Hepatocyte (in vitro differentiated cells): ENCODE measurements around the gene KIAA0040. TPM values are rescaled to one million over a fixed set of nuclear protein-coding genes. Genes with fewer than 3 reads are reported as not detected.

Source experiments
- DNase-seq: peaks from one replicate; pipeline ENCODE4 v3.0.0-alpha.2; 2016; ENCODE audit warnings: low spot score
- H2AFZ ChIP-seq: fragments of 200-600 bp; sonication (generic); 2 replicates; pipeline ENCODE4 v1.6.0; 2016; ENCODE audit warnings: antibody characterized with exemption, mild to moderate bottlenecking
- H3K27ac ChIP-seq: fragments of 200-600 bp; sonication (generic); 2 replicates; pipeline ENCODE4 v1.5.1; 2016; ENCODE audit warnings: mild to moderate bottlenecking
- H3K27me3 ChIP-seq: fragments of 200-600 bp; sonication (generic); 2 replicates; pipeline ENCODE4 v1.6.1; 2016
- H3K36me3 ChIP-seq: fragments of 200-600 bp; sonication (generic); replicated peaks from 2 replicates; pipeline ENCODE4 v1.5.1; 2016; ENCODE audit warnings: low read depth; ENCODE audit not compliant: insufficient read depth
- H3K4me1 ChIP-seq: fragments of 200-600 bp; sonication (generic); 2 replicates; pipeline ENCODE4 v1.5.1; 2016; ENCODE audit warnings: mild to moderate bottlenecking, moderate library complexity; ENCODE audit not compliant: insufficient read depth
- H3K4me2 ChIP-seq: fragments of 200-600 bp; sonication (generic); 2 replicates; pipeline ENCODE4 v1.6.0; 2016
- H3K4me3 ChIP-seq: fragments of 200-600 bp; sonication (generic); 2 replicates; pipeline ENCODE4 v1.5.1; 2016; ENCODE audit warnings: mild to moderate bottlenecking
- H3K79me2 ChIP-seq: fragments of 200-600 bp; sonication (generic); 2 replicates; pipeline ENCODE4 v1.6.0; 2017; ENCODE audit warnings: mild to moderate bottlenecking
- H3K9me2 ChIP-seq: fragments of 200-600 bp; sonication (generic); replicated peaks from 2 replicates; pipeline ENCODE4 v1.6.0; 2017; ENCODE audit warnings: mild to moderate bottlenecking; ENCODE audit not compliant: insufficient read depth
- H3K9me3 ChIP-seq: fragments of 200-600 bp; sonication (generic); 2 replicates; pipeline ENCODE4 v1.5.1; 2016; ENCODE audit warnings: low read depth, mild to moderate bottlenecking
- H4K20me1 ChIP-seq: fragments of 200-600 bp; sonication (generic); 2 replicates; pipeline ENCODE4 v1.6.0; 2016; ENCODE audit warnings: mild to moderate bottlenecking; ENCODE audit not compliant: insufficient read depth, poor library complexity, severe bottlenecking
- EZH2 ChIP-seq: fragments of 200-600 bp; sonication (generic); IDR thresholded peaks from 2 replicates; pipeline ENCODE4 v1.6.1; 2016; ENCODE audit warnings: antibody characterized with exemption, mild to moderate bottlenecking, borderline replicate concordance
- EZH2phosphoT487 ChIP-seq: fragments of 200-600 bp; sonication (generic); IDR thresholded peaks from one replicate; pipeline ENCODE4 v1.6.1; 2018; ENCODE audit warnings: antibody characterized with exemption, mild to moderate bottlenecking, low read depth, moderate library complexity; ENCODE audit not compliant: unreplicated experiment, severe bottlenecking
- WGBS: methylation state at CpG from one replicate; pipeline ENCODE4 v1.1.6; 2016; ENCODE audit warnings: low lambda C conversion rate; ENCODE audit errors: missing lambda C conversion rate; 5-methylcytosine and 5-hydroxymethylcytosine counted together
- polyA plus RNA-seq: library from polyadenylated mRNA; unstranded; fragments of >200 nt; fragmentation: Nextera tagmentation; extraction: Ambion mirVana; gene quantifications from 2 replicates; pipeline ENCODE4 v1.2.1, GENCODE V29; 2016
- total RNA-seq: library from RNA; depleted of rRNA; stranded (reverse); fragments of >200 nt; gene quantifications from 2 replicates; pipeline ENCODE4 v1.2.3, GENCODE V29; 2014
- TF ChIP-seq, protein P1 (sequence below): fragments of 200-600 bp; sonication (generic); IDR thresholded peaks from 2 replicates; pipeline ENCODE4 v1.5.1; 2016; ENCODE audit warnings: antibody characterized with exemption, mild to moderate bottlenecking; ENCODE audit not compliant: poor library complexity

Gene KIAA0040
- total and polyA plus RNA-seq, 2 experiments from 2014 or later, result 4.5 to 8.1 TPM

DNA sequence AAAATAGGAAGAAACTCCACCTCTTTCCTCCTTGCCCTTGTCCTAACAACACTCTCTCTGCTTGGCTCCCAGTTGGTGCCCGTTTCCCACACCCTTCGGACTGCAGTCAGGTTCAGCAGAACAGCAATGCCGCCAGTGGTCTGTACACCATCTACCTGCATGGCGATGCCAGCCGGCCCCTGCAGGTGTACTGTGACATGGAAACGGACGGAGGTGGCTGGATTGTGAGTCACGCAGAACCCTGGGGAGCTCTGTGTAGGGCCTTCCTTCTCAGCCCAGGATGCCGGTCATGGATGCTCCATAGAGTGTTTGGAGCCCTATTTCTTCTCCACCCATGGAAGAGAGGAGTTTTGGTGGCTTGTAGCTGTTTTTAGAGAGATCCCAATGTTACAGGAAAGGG, 64.1 kb downstream of the KIAA0040 start:
- H3K4me3 ChIP-seq, result no peak overlapping the region
- no peaks in the 10 kb centered on the region for H3K9me3 ChIP-seq
- 98% methylated on average over 9 of the region's 9 CpGs for WGBS
- no peaks in the 10 kb centered on the region for H3K9me2 ChIP-seq
- H3K36me3 ChIP-seq, result no peaks in the 10 kb centered on the region
- no peaks in the 10 kb centered on the region for H4K20me1 ChIP-seq
- no peaks in the 10 kb centered on the region for H3K79me2 ChIP-seq
- peak overlapping the region; percentile 52 for H3K27ac ChIP-seq
- no peaks in the 10 kb centered on the region for H3K27me3 ChIP-seq
- TF ChIP-seq, protein P1, sequence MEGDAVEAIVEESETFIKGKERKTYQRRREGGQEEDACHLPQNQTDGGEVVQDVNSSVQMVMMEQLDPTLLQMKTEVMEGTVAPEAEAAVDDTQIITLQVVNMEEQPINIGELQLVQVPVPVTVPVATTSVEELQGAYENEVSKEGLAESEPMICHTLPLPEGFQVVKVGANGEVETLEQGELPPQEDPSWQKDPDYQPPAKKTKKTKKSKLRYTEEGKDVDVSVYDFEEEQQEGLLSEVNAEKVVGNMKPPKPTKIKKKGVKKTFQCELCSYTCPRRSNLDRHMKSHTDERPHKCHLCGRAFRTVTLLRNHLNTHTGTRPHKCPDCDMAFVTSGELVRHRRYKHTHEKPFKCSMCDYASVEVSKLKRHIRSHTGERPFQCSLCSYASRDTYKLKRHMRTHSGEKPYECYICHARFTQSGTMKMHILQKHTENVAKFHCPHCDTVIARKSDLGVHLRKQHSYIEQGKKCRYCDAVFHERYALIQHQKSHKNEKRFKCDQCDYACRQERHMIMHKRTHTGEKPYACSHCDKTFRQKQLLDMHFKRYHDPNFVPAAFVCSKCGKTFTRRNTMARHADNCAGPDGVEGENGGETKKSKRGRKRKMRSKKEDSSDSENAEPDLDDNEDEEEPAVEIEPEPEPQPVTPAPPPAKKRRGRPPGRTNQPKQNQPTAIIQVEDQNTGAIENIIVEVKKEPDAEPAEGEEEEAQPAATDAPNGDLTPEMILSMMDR, result no peak
- no peak for TF ChIP-seq EZH2phosphoT487
- no peak for TF ChIP-seq EZH2
- no peak overlapping the region for H3K4me2 ChIP-seq
- no peak for DNase-seq
- H3K4me1 ChIP-seq, result peaks cover 12% of the 10 kb centered on the region
- no peak overlapping the region for H2AFZ ChIP-seq

DNA sequence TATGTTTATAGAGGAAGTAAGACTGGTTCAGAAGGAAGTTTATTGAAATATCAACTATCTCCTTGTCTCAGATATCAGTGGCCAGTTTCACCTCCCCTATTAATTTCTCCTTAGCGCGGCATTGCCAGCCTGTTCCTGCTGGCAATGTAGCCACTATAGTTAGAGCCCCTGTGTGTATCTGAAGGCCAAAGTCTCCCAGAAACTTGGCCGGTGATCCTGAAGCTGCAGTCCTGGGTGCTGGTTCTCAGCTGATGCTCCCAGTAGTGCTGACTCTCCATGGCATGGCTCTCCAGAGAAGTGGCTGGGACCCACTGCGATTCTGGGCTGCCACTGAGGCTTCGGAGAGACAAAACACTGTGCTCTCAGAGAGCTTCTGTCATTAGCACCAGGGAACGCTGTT, 65.0 kb downstream of the KIAA0040 start:
- no peak overlapping the region for H3K4me3 ChIP-seq
- no peaks in the 10 kb centered on the region for H3K79me2 ChIP-seq
- H3K4me2 ChIP-seq, result no peak overlapping the region
- WGBS, result 93% methylated on average over 6 of the region's 6 CpGs
- no peaks in the 10 kb centered on the region for H3K9me3 ChIP-seq
- no peak overlapping the region for H3K27ac ChIP-seq
- no peaks in the 10 kb centered on the region for H3K9me2 ChIP-seq
- no peaks in the 10 kb centered on the region for H3K27me3 ChIP-seq
- H2AFZ ChIP-seq, result no peak overlapping the region
- no peak for DNase-seq
- H4K20me1 ChIP-seq, result no peaks in the 10 kb centered on the region
- TF ChIP-seq EZH2phosphoT487 (no peak), EZH2 (no peak)
- TF ChIP-seq, protein P1, result no peak
- peaks cover 12% of the 10 kb centered on the region for H3K4me1 ChIP-seq
- no peaks in the 10 kb centered on the region for H3K36me3 ChIP-seq

DNA sequence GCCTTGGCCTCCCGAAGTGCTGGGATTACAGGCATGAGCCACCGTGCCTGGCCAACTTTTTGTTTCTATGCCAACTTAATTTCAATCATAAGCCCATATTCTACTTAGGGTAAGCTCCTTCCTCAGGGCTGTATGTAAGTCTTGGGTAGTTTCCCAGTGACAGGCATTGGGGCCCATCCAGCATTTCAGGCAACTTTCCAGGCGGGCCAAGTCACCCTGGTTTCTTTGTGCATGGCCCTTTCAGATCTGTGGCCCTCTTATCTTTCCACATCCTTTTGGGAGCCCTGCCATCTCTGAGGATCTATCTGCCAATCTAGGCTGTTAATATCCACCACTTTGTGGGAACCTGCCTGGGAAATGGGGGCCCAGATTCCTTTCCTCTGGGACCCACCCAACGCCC, 66.2 kb downstream of the KIAA0040 start:
- H3K4me1 ChIP-seq, result peaks cover 12% of the 10 kb centered on the region
- H3K27ac ChIP-seq, result no peak overlapping the region
- no peak for DNase-seq
- H3K27me3 ChIP-seq, result no peaks in the 10 kb centered on the region
- H2AFZ ChIP-seq, result no peak overlapping the region
- 87% methylated on average over 4 of the region's 4 CpGs for WGBS
- no peaks in the 10 kb centered on the region for H3K79me2 ChIP-seq
- no peak overlapping the region for H3K4me3 ChIP-seq
- H3K36me3 ChIP-seq, result no peaks in the 10 kb centered on the region
- no peaks in the 10 kb centered on the region for H3K9me2 ChIP-seq
- no peaks in the 10 kb centered on the region for H4K20me1 ChIP-seq
- H3K9me3 ChIP-seq, result no peaks in the 10 kb centered on the region
- TF ChIP-seq, protein P1, result no peak
- TF ChIP-seq EZH2, result no peak
- no peak for TF ChIP-seq EZH2phosphoT487
- H3K4me2 ChIP-seq, result no peak overlapping the region

- WGBS, result 58% methylated on average over 1 of the region's 1 CpG
- no peaks in the 10 kb centered on the region for H3K27me3 ChIP-seq
- H3K4me2 ChIP-seq, result no peak overlapping the region
- no peaks in the 10 kb centered on the region for H3K9me3 ChIP-seq
- H3K9me2 ChIP-seq, result no peaks in the 10 kb centered on the region
- no peak overlapping the region for H2AFZ ChIP-seq
- peaks cover 6% of the 10 kb centered on the region for H3K4me1 ChIP-seq
- no peaks in the 10 kb centered on the region for H3K79me2 ChIP-seq
- TF ChIP-seq EZH2phosphoT487 (no peak), EZH2 (no peak)
- TF ChIP-seq, protein P1, result no peak
- DNase-seq, result no peak
- no peak overlapping the region for H3K4me3 ChIP-seq
- no peaks in the 10 kb centered on the region for H4K20me1 ChIP-seq
- H3K36me3 ChIP-seq, result no peaks in the 10 kb centered on the region
- no peak overlapping the region for H3K27ac ChIP-seq
Observed at GRCh38 chr1:175124861-175125260, 67.7 kb downstream of the KIAA0040 start.
